ENCODE data around the gene GPR26. TPM values are rescaled to one million over a fixed set of nuclear protein-coding genes. Genes with fewer than 3 reads are reported as not detected.

Gene GPR26
- total RNA-seq, 1 experiment from 2014 or later: not detected

DNA sequence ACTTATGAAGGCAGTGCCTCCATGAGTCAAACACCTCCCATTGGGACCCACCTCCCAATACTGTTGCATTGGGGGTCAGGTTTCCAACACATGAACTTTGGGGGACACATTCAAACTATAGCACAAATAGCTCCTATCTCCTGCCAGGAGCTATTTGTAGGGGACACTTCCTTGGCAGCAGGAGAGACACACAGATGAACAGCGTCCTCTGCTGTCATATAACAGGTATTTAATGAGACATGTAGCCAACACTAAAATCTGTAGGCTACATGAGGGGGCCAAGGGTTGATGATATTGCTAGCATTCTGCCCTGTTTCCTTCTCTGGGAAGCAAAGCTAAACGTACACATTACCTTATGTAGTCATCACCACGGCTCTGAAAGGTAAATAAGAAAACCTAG lies 2.6 kb upstream of the GPR26 start:
- Mint-ChIP-seq H3K9me3 (ENCODE audit: low read depth, unreplicated experiment) (peaks cover 2% of the 10 kb centered on the region), H3K27me3 (ENCODE audit: unreplicated experiment) (no peaks in the 10 kb centered on the region), H3K4me3 (ENCODE audit: low read depth, unreplicated experiment) (no peak overlapping the region), H3K27ac (ENCODE audit: unreplicated experiment) (no peak overlapping the region), H3K36me3 (ENCODE audit: insufficient read depth, unreplicated experiment) (no peaks in the 10 kb centered on the region), H3K4me1 (ENCODE audit: low read depth, unreplicated experiment) (no peaks in the 10 kb centered on the region)
- CTCF ChIA-PET: no interaction called here
- TF ChIP-seq CTCF (IDR thresholded peaks at IDR 0.05; ENCODE audit: unreplicated experiment): no peak
- DNase-seq: no peak
- no TSS peak for BruUV-seq (replicated peaks)
- intact Hi-C loops (cut with micrococcal nuclease; ENCODE audit: unreplicated experiment): no loop called here

DNA sequence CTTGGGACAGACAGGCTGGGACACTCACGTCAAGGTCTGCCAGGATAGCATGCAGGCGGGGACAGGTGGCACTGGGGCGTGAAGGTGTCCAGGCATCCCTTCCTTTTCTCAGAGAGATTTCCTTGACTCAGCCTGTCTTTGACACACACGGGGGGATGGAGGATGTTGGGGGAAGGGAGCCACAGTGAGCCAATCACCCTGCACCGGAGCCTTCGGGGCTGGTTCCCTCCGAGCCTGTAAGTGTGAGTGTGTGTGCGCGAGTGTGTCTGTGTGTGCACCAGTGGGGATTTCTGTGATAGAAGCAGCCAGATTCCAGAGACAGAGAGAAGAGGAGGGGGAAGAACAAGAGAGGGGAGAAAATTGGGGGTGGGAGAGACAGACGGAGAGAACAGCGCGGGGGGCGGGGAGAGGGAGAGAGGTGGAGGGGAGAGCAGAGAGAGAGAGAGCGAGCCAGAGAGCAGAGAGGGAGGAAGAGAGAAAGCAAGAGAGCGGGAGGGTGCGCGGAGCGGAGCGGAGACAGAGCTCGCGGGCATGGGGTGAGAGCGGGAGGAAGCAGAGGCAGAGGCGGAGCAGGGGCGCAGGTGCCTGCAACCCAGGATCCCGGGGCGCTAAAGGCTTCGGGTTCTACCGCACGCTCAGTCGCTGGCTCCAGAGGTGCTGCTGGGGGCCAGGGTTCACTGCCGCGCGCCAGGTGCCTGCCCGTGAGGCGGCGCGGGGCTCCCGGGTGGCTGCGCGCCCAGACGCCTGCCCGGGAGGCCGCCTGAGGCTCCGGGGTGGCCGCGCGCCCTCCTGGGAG lies 466 bp upstream of the GPR26 start:
- intact Hi-C loops (cut with micrococcal nuclease; ENCODE audit: unreplicated experiment): no loop called here
- peaks cover 2% of the 10 kb centered on the region for H3K9me3 Mint-ChIP-seq (ENCODE audit: low read depth, unreplicated experiment)
- no peak for DNase-seq
- no peak overlapping the region for H3K27ac Mint-ChIP-seq (ENCODE audit: unreplicated experiment)
- H3K4me1 Mint-ChIP-seq (ENCODE audit: low read depth, unreplicated experiment): no peaks in the 10 kb centered on the region
- no peak overlapping the region for H3K4me3 Mint-ChIP-seq (ENCODE audit: low read depth, unreplicated experiment)
- H3K27me3 Mint-ChIP-seq (ENCODE audit: unreplicated experiment): peaks cover 12% of the 10 kb centered on the region
- no peaks in the 10 kb centered on the region for H3K36me3 Mint-ChIP-seq (ENCODE audit: insufficient read depth, unreplicated experiment)
- CTCF ChIA-PET: no interaction called here
- no peak for TF ChIP-seq CTCF (IDR thresholded peaks at IDR 0.05; ENCODE audit: unreplicated experiment)
- BruUV-seq (replicated peaks): no TSS peak

GRCh38 chr10:123669886-123670285 lies 3.7 kb downstream of the GPR26 start:
- peaks cover 5% of the 10 kb centered on the region for H3K36me3 Mint-ChIP-seq (ENCODE audit: insufficient read depth, unreplicated experiment)
- H3K27me3 Mint-ChIP-seq (ENCODE audit: unreplicated experiment): peaks cover 25% of the 10 kb centered on the region
- no peak overlapping the region for H3K4me3 Mint-ChIP-seq (ENCODE audit: low read depth, unreplicated experiment)
- no TSS peak for BruUV-seq (replicated peaks)
- peaks cover 2% of the 10 kb centered on the region for H3K9me3 Mint-ChIP-seq (ENCODE audit: low read depth, unreplicated experiment)
- no peaks in the 10 kb centered on the region for H3K4me1 Mint-ChIP-seq (ENCODE audit: low read depth, unreplicated experiment)
- no peak for DNase-seq
- no peak overlapping the region for H3K27ac Mint-ChIP-seq (ENCODE audit: unreplicated experiment)
- TF ChIP-seq CTCF (IDR thresholded peaks at IDR 0.05; ENCODE audit: unreplicated experiment): no peak
- intact Hi-C loops (cut with micrococcal nuclease; ENCODE audit: unreplicated experiment): no loop called here
- CTCF ChIA-PET: no interaction called here

DNA sequence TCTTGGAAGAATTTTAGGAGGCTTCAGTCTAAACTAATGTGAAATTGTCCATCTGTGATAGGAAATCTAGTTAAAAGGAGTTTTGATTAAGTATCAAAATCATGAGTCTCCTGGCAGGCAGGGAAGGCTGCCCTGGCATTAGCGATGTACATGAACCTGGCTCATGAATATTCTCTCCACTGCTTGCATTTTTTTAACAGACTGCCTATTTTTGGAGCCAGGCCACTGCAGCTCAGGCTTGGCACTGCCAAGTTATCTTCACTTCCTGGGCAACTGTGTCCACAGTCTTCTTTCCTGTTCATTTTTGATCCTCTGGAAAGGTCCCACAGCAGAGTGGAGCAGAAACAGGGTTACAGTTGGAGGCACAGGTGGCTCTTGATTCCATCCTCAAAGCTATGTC lies 7.0 kb downstream of the GPR26 start:
- no peak overlapping the region for H3K27ac Mint-ChIP-seq (ENCODE audit: unreplicated experiment)
- no peak for DNase-seq
- CTCF ChIA-PET: no interaction called here
- TF ChIP-seq CTCF (IDR thresholded peaks at IDR 0.05; ENCODE audit: unreplicated experiment): no peak
- no peaks in the 10 kb centered on the region for H3K9me3 Mint-ChIP-seq (ENCODE audit: low read depth, unreplicated experiment)
- intact Hi-C loops (cut with micrococcal nuclease; ENCODE audit: unreplicated experiment): no loop called here
- H3K36me3 Mint-ChIP-seq (ENCODE audit: insufficient read depth, unreplicated experiment): peaks cover 5% of the 10 kb centered on the region
- BruUV-seq (replicated peaks): no TSS peak
- peaks cover 51% of the 10 kb centered on the region for H3K27me3 Mint-ChIP-seq (ENCODE audit: unreplicated experiment)
- no peaks in the 10 kb centered on the region for H3K4me1 Mint-ChIP-seq (ENCODE audit: low read depth, unreplicated experiment)
- no peak overlapping the region for H3K4me3 Mint-ChIP-seq (ENCODE audit: low read depth, unreplicated experiment)
